ENCODE measurements around the gene CHCHD3. TPM values are rescaled to one million over a fixed set of nuclear protein-coding genes. Genes with fewer than 3 reads are reported as not detected.

Gene CHCHD3
- total and polyA plus RNA-seq, 2 experiments from 2014 or later: 65.3 to 68.5 TPM

DNA sequence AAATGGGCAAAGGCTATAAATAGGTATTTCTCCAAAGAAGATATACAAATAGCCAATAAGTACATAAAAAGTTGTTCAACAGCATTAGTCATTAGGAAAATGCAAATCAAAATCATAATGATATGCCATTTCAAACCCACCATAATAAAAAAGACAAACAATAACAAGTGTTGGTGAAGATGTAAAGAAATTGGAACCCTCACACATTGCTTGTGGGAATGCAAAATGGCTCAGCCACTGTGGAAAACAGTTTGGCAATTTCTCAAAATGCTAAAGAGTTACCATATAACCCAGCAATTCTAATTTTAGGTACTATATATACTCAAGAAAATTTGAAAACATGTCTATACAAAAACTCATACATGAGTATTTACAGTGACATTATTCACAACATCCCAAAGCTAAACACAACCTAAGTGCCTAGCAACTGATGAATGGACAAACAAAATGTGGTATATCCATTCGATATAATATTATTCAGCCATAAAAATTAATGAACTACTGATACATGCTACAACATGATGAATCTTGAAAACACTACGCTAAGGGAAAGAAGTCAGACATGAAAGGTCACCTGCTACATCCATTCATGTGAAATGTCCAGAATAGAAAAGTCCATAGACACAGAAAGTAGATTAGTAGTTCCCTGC lies 55.6 kb downstream of the CHCHD3 start:
- H3K27ac ChIP-seq: no peak overlapping the region
- no peaks in the 10 kb centered on the region for H3K27me3 ChIP-seq
- H3K79me2 ChIP-seq: peaks cover 17% of the 10 kb centered on the region
- no peak for DNase-seq (ENCODE audit: low spot score)
- H3K9me3 ChIP-seq (ENCODE audit: low read depth): no peaks in the 10 kb centered on the region
- H3K4me3 ChIP-seq: no peak overlapping the region
- H2AFZ ChIP-seq: no peak overlapping the region
- no peaks in the 10 kb centered on the region for H3K4me1 ChIP-seq (ENCODE audit: insufficient read depth)
- H4K20me1 ChIP-seq (ENCODE audit: insufficient read depth, poor library complexity, severe bottlenecking): no peaks in the 10 kb centered on the region
- 93% methylated on average over 2 of the region's 2 CpGs for WGBS (ENCODE audit: low lambda C conversion rate, missing lambda C conversion rate)
- H3K4me2 ChIP-seq: no peak overlapping the region
- no peaks in the 10 kb centered on the region for H3K36me3 ChIP-seq (replicated peaks; ENCODE audit: insufficient read depth, low read depth)
- H3K9me2 ChIP-seq (replicated peaks; ENCODE audit: insufficient read depth): peaks cover 4% of the 10 kb centered on the region
- TF ChIP-seq EZH2 (IDR thresholded peaks at IDR 0.05; ENCODE audit: borderline replicate concordance): no peak
- TF ChIP-seq, protein P1, sequence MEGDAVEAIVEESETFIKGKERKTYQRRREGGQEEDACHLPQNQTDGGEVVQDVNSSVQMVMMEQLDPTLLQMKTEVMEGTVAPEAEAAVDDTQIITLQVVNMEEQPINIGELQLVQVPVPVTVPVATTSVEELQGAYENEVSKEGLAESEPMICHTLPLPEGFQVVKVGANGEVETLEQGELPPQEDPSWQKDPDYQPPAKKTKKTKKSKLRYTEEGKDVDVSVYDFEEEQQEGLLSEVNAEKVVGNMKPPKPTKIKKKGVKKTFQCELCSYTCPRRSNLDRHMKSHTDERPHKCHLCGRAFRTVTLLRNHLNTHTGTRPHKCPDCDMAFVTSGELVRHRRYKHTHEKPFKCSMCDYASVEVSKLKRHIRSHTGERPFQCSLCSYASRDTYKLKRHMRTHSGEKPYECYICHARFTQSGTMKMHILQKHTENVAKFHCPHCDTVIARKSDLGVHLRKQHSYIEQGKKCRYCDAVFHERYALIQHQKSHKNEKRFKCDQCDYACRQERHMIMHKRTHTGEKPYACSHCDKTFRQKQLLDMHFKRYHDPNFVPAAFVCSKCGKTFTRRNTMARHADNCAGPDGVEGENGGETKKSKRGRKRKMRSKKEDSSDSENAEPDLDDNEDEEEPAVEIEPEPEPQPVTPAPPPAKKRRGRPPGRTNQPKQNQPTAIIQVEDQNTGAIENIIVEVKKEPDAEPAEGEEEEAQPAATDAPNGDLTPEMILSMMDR (IDR thresholded peaks at IDR 0.05; ENCODE audit: poor library complexity): no peak
- no peak for TF ChIP-seq EZH2phosphoT487 (IDR thresholded peaks at IDR 0.05; ENCODE audit: low read depth, severe bottlenecking, unreplicated experiment)

DNA sequence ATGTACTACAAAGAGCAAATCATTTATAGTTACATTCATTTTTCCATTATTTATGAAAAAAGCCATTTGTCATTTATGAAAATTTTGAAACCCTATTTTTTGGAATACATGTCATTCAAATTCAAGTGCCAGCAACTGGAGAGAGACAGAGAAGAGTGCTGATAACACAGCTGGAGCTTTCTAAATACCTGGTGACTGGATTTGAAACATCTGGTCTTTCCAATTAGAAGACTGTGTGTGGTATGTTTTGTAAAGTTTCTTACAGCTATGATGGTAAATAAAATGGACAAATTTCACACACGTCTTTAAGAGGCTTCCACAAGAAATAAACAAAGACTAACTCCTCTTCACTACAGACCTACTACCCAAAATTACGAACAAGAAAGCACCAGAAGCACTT lies 56.8 kb downstream of the CHCHD3 start:
- H3K4me1 ChIP-seq (ENCODE audit: insufficient read depth): no peaks in the 10 kb centered on the region
- no peak for TF ChIP-seq EZH2 (IDR thresholded peaks at IDR 0.05; ENCODE audit: borderline replicate concordance)
- TF ChIP-seq, protein P1 (IDR thresholded peaks at IDR 0.05; ENCODE audit: poor library complexity): no peak
- TF ChIP-seq EZH2phosphoT487 (IDR thresholded peaks at IDR 0.05; ENCODE audit: low read depth, severe bottlenecking, unreplicated experiment): no peak
- H3K36me3 ChIP-seq (replicated peaks; ENCODE audit: insufficient read depth, low read depth): no peaks in the 10 kb centered on the region
- H3K9me3 ChIP-seq (ENCODE audit: low read depth): no peaks in the 10 kb centered on the region
- no peak overlapping the region for H3K27ac ChIP-seq
- H3K4me3 ChIP-seq: no peak overlapping the region
- no peak overlapping the region for H3K4me2 ChIP-seq
- H3K9me2 ChIP-seq (replicated peaks; ENCODE audit: insufficient read depth): peaks cover 4% of the 10 kb centered on the region
- WGBS (ENCODE audit: low lambda C conversion rate, missing lambda C conversion rate): 80% methylated on average over 2 of the region's 2 CpGs
- peaks cover 13% of the 10 kb centered on the region for H3K79me2 ChIP-seq
- H2AFZ ChIP-seq: no peak overlapping the region
- H4K20me1 ChIP-seq (ENCODE audit: insufficient read depth, poor library complexity, severe bottlenecking): no peaks in the 10 kb centered on the region
- H3K27me3 ChIP-seq: no peaks in the 10 kb centered on the region
- no peak for DNase-seq (ENCODE audit: low spot score)

GRCh38 chr7:133024596-133024995 lies 57.3 kb downstream of the CHCHD3 start:
- no peaks in the 10 kb centered on the region for H3K4me1 ChIP-seq (ENCODE audit: insufficient read depth)
- no peak overlapping the region for H3K27ac ChIP-seq
- H2AFZ ChIP-seq: no peak overlapping the region
- H3K4me2 ChIP-seq: no peak overlapping the region
- peaks cover 15% of the 10 kb centered on the region for H3K79me2 ChIP-seq
- peaks cover 4% of the 10 kb centered on the region for H3K9me2 ChIP-seq (replicated peaks; ENCODE audit: insufficient read depth)
- H3K9me3 ChIP-seq (ENCODE audit: low read depth): no peaks in the 10 kb centered on the region
- DNase-seq (ENCODE audit: low spot score): no peak
- WGBS (ENCODE audit: low lambda C conversion rate, missing lambda C conversion rate): 88% methylated on average over 5 of the region's 5 CpGs
- no peaks in the 10 kb centered on the region for H3K36me3 ChIP-seq (replicated peaks; ENCODE audit: insufficient read depth, low read depth)
- H4K20me1 ChIP-seq (ENCODE audit: insufficient read depth, poor library complexity, severe bottlenecking): no peaks in the 10 kb centered on the region
- no peak overlapping the region for H3K4me3 ChIP-seq
- H3K27me3 ChIP-seq: no peaks in the 10 kb centered on the region
- TF ChIP-seq EZH2 (IDR thresholded peaks at IDR 0.05; ENCODE audit: borderline replicate concordance) (no peak), EZH2phosphoT487 (IDR thresholded peaks at IDR 0.05; ENCODE audit: low read depth, severe bottlenecking, unreplicated experiment) (no peak)
- TF ChIP-seq, protein P1 (IDR thresholded peaks at IDR 0.05; ENCODE audit: poor library complexity): no peak

All from hepatocyte (in vitro differentiated cells).